Subcutaneous abdominal adipose tissue (tissue), 5 donors: ENCODE results near the gene GSTA3.

ENCODE experiments used
- H3K27ac ChIP-seq: one replicate; pipeline ENCODE4 v1.7.0; 2013; ENCODE audit warnings: low read depth, mild to moderate bottlenecking, inconsistent platforms, low read length, moderate library complexity
- H3K27me3 ChIP-seq, 5 donors: one replicate each; pipeline ENCODE4 v1.7.0; 2013; ENCODE audit warnings: low read length in 5 of 5, inconsistent platforms in 1 of 5; ENCODE audit not compliant: control insufficient read depth in 5 of 5, insufficient read depth in 4 of 5
- H3K36me3 ChIP-seq, 5 donors: one replicate each; pipeline ENCODE4 v1.7.0; 2013; ENCODE audit warnings: low read length in 5 of 5; ENCODE audit not compliant: control insufficient read depth in 5 of 5, insufficient read depth in 5 of 5
- H3K4me1 ChIP-seq, 5 donors: one replicate each; pipeline ENCODE4 v1.7.0; 2013; ENCODE audit warnings: low read length in 5 of 5, mild to moderate bottlenecking in 3 of 5, moderate library complexity in 1 of 5; ENCODE audit not compliant: control insufficient read depth in 5 of 5, insufficient read depth in 5 of 5
- H3K4me3 ChIP-seq, 5 donors: one replicate each; pipeline ENCODE4 v1.7.0; 2013; ENCODE audit warnings: low read length in 5 of 5, low read depth in 1 of 5
- H3K9ac ChIP-seq, 5 donors: one replicate each; pipeline ENCODE4 v1.7.0; 2013; ENCODE audit warnings: low read length in 5 of 5, mild to moderate bottlenecking in 4 of 5, moderate library complexity in 3 of 5
- H3K9me3 ChIP-seq, 5 donors: one replicate each; pipeline ENCODE4 v1.7.0; 2013; ENCODE audit warnings: low read length in 5 of 5; ENCODE audit not compliant: control insufficient read depth in 5 of 5
- donor health status: healthy.
- donor health status: healthy.
- donor health status: healthy.
- donor health status: healthy.
- donor health status: healthy.

The GSTA3 gene

DNA sequence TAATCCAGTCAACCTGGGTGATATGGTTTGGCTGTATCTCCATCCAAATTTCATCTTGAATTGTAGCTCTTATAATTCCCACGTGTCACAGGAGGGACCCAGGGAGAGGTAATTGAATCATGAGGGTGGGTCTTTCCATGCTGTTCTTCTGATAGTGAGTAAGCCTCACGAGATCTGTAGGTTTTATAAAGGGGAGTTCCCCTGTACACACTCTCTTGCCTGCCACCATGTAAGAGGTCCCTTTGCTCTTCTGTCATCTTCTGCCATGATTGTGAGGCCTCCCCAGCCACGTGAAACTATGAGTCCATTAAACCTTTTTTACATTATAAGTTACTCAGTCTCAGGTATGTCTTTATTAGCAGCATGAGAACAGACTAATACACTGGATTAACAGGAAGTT lies 19.5 kb downstream of the GSTA3 start:
- H3K27me3 ChIP-seq = no peaks in the 10 kb centered on the region
- no peaks in the 10 kb centered on the region for H3K36me3 ChIP-seq
- H3K9ac ChIP-seq = no peak overlapping the region
- no peak overlapping the region for H3K27ac ChIP-seq
- H3K4me1 ChIP-seq = no peaks in the 10 kb centered on the region
- no peaks in the 10 kb centered on the region for H3K9me3 ChIP-seq
- no peak overlapping the region for H3K4me3 ChIP-seq

DNA sequence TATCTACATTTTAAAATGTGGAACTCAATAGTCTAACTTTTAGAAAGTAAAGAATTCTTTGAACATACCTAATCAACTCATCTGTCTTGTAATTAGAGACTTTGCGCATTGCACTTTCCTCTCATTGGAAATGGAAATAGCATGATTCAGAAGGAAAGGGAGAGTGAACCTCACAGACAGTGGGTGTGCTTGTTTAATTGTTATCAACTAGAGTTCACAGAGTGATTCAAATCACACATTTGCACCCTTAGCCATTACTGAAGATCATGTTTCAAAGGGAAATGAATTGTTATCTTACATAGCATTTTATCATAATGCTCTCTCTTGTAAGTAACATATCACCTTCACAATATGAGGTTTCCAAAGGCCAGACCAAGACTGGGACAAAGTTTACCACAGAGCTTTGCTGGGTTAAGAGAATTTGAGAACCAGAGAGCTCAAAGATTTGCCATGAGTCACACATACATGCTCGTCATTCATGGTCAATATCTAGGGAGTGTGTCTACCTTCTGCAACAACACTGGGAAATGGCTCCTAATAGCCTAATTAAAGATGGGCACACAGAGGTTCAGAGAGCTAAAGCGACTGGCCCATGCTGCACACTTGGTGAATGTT lies 21.5 kb downstream of the GSTA3 start:
- no peaks in the 10 kb centered on the region for H3K36me3 ChIP-seq
- no peak overlapping the region for H3K9ac ChIP-seq
- H3K4me1 ChIP-seq = no peaks in the 10 kb centered on the region

DNA sequence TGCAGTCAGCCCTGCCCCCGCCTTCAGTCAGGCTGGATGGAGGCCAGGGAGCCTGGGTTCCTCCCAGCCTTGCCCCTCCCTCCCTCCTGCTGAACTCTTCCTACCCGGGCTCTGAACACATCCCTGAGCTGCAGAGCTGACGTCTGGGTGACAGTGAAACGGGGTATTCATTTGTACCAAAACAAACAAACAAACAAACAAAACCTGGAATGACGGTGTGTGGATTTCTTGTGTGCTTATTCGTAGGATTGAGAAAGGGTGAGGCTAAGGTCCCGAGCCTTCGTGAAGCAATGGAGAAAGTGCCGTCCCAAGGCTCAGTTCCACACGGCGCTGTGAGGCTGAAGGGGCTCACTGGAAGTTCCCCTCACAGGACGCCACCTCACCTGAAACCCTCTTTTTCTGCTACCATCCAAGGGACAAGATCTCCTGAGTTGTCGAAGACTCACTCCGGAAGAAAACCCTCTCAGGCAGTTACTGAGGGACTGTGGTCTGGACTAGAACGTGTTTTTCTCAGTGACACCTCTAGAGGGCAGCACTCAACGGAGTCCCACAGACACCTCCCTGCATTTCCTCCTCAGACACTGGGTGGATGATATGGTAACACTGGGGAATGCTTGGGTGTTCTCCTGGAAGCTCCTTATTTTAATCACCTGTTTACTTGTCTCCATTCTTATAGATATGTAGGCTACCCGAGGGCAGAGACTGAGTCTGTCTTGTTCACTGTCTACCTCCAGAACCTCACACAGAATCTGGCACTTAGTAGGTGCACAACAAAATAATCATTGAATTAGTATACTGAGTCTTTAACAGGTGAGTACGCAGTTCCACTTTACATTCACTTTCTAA lies 27.3 kb downstream of the GSTA3 start:
- Histone ChIP-seq H3K9ac (peak overlapping the region in 4 of 5 donors; percentile 66 to 86 (median 80)), H3K27ac (no peak overlapping the region)

More for the DNA sequence above, 21.5 kb downstream of the GSTA3 start:
- no peak overlapping the region for H3K4me3 ChIP-seq
- no peak overlapping the region for H3K27ac ChIP-seq
- no peaks in the 10 kb centered on the region for H3K9me3 ChIP-seq
- H3K27me3 ChIP-seq = no peaks in the 10 kb centered on the region

DNA sequence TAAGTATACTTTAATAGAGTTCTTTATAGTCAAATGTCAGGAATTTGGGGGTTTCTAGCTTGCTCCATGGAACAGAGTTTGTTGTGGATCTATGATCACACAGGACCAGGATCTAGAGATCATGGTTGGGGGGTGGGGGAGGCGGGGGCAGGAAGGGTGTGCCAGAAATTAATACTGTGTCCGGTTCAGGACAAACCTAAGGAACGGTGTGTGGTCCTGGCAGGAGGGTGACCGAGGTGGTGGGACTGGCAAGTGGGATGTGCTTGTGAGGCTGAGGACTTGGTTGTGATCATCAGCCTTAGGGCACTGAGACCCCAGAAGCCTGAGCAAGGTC lies 27.9 kb downstream of the GSTA3 start:
- Histone ChIP-seq H3K9ac (peak overlapping the region in 1 of 5 donors; percentile 76), H3K4me3 (peak overlapping the region in 4 of 5 donors; percentile 75 to 83 (median 78)), H3K27me3 (no peaks in the 10 kb centered on the region), H3K36me3 (no peaks in the 10 kb centered on the region), H3K9me3 (no peaks in the 10 kb centered on the region), H3K27ac (no peak overlapping the region), H3K4me1 (peaks cover 0 to 7% (median 5%) of the 10 kb centered on the region in 5 donors)

More for the DNA sequence above, 27.3 kb downstream of the GSTA3 start:
- H3K27me3 ChIP-seq = no peaks in the 10 kb centered on the region
- no peaks in the 10 kb centered on the region for H3K9me3 ChIP-seq
- no peaks in the 10 kb centered on the region for H3K36me3 ChIP-seq
- H3K4me1 ChIP-seq = peaks cover 0 to 7% (median 5%) of the 10 kb centered on the region in 5 donors
- H3K4me3 ChIP-seq = peak overlapping the region; percentile 75 to 90 (median 82)

DNA sequence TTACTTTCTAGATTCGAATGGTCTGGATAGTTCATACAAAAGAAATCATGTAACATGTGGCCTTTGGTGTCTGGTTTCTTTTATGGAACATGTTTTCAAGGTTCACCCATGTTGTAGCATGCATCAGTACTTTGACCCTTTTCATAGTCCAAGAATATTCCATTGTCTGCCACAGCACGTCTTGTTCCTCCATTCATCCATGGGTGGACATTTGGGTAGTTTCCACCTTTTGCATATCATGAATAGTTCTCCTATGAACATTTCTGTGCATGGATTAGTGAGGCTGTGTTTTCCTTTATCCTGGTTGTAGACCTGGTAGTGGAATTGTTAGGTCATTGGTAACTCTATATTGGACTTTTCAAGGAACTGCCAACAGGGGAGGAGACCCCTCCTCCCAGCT lies 31.7 kb downstream of the GSTA3 start:
- H3K27ac ChIP-seq = no peak overlapping the region
- no peak overlapping the region for H3K4me3 ChIP-seq
- H3K9me3 ChIP-seq = no peaks in the 10 kb centered on the region
- H3K4me1 ChIP-seq = peaks cover 0 to 7% (median 5%) of the 10 kb centered on the region in 5 donors
- no peaks in the 10 kb centered on the region for H3K27me3 ChIP-seq
- H3K36me3 ChIP-seq = no peaks in the 10 kb centered on the region
- no peak overlapping the region for H3K9ac ChIP-seq

DNA sequence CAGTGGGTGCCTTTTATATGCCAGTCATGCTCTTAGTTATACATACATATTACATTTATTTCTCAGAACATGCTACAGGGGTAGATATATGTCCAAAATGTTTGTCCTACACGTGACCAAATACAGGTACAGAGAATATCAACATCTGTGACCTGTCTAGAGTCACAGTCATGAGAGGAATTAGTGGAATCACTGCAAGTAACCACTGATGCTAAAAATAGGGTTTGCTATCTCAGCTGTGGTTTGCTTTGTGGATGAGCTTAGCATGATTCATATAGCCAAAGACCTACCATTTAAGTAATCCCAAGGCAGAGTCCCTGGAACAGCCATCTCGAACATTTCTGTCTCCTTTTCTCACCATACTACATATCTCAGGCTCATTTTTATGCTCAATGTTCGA lies 32.3 kb downstream of the GSTA3 start:
- Histone ChIP-seq H3K36me3 (no peaks in the 10 kb centered on the region), H3K9me3 (no peaks in the 10 kb centered on the region), H3K27ac (no peak overlapping the region), H3K4me1 (peaks cover 0 to 5% (median 5%) of the 10 kb centered on the region in 5 donors), H3K4me3 (no peak overlapping the region), H3K27me3 (no peaks in the 10 kb centered on the region), H3K9ac (no peak overlapping the region)

DNA sequence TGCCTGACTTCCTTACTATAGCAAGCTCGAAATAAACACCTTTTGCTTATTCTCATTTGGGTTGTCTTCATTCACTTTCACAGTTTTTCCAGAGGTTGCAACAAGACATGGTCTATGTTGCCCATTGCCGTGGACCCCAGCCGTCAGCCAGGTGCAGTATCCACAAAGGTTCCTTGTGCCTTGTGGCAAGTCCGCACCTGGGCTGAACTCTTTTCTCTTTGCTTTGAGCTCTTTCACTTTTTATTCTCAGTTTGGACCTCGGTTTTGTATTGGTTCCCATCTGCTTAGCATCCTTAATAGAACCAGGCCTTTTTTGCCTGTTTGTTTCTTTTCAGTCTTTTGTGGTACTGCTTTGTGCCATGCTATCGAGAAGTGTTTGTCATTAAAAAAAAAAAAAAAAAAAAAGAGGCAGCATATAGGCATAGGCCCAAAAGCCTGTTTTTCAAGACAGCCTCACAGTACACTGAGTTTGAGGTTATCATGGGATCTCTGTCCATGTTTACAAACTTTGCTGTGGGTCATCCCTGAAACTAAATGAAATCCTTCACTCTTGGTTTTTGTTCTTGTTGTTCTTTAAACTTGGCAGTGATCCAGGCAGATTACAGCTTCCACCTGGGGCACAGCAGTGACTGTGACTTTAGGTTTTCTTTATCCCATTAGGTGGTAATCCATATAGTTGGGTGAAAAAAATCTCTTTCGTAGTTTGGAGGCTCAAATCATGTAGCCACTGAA lies 33.3 kb downstream of the GSTA3 start:
- Histone ChIP-seq H3K36me3 (no peaks in the 10 kb centered on the region), H3K4me1 (no peaks in the 10 kb centered on the region), H3K27me3 (no peaks in the 10 kb centered on the region), H3K9me3 (no peaks in the 10 kb centered on the region), H3K27ac (no peak overlapping the region), H3K9ac (no peak overlapping the region), H3K4me3 (no peak overlapping the region)

DNA sequence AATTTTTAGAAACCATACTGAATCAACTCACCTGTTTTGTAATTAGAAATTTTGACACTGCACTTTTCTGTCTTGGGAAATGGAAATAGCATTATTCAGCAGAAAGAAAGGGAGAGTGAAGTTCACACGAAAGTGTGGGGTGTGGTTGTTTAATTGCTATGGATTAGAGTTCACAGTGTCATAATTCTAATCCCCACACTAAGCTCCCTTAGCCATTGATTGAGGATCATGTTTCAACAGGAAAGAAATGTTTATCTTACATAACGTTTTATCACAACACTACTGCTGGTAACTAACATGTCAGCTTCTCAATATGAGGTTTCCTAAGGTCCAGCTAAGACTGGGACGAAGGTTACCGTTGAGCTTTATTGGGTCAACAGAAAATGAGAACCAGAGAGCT lies 37.5 kb downstream of the GSTA3 start:
- no peak overlapping the region for H3K27ac ChIP-seq
- H3K9me3 ChIP-seq = no peaks in the 10 kb centered on the region
- no peaks in the 10 kb centered on the region for H3K4me1 ChIP-seq
- H3K36me3 ChIP-seq = no peaks in the 10 kb centered on the region
- H3K4me3 ChIP-seq = no peak overlapping the region
- H3K27me3 ChIP-seq = no peaks in the 10 kb centered on the region
- H3K9ac ChIP-seq = no peak overlapping the region

DNA sequence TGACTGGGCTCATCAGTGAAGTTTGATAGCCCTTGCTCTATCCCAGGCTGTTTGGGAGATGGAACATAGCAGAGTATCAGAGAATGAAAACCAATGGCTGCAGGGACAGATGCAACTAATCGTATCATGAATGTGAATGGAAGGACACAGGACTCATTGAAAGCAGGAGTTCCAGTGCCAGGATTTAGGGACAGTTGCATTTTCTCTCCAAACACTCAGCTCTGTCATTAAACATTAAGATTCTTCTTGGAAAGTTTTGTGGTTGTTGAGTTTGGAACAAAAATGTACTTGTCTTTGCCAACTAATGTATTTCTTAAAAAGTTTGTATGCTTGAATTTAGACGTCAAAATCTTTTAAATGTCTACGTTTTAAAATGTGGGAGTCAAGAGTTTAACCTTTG lies 37.9 kb downstream of the GSTA3 start:
- Histone ChIP-seq H3K4me3 (no peak overlapping the region), H3K9ac (no peak overlapping the region), H3K4me1 (no peaks in the 10 kb centered on the region), H3K36me3 (no peaks in the 10 kb centered on the region), H3K27me3 (no peaks in the 10 kb centered on the region), H3K27ac (no peak overlapping the region), H3K9me3 (no peaks in the 10 kb centered on the region)
